Peyer's patch (tissue), 4 donors: ENCODE results near the gene VTI1A. TPM values are rescaled to one million over a fixed set of nuclear protein-coding genes. Genes with fewer than 3 reads are reported as not detected.

Source experiments
- DNase-seq, 3 donors: peaks; one replicate each; pipeline ENCODE4 v3.0.0-alpha.2; 2017 to 2019
- H3K27ac ChIP-seq, 4 donors: fragments of 200-600 bp; sonication (generic); one replicate each; pipeline ENCODE4 v1.5.1; 2016 to 2019
- H3K27me3 ChIP-seq, 2 donors: fragments of 200-600 bp; sonication (generic); one replicate each; pipeline ENCODE4 v1.5.1; 2019
- H3K36me3 ChIP-seq, 3 donors: fragments of 200-600 bp; sonication (generic); one replicate each; pipeline ENCODE4 v1.5.1; 2016 to 2019
- H3K4me1 ChIP-seq, 4 donors: fragments of 200-600 bp; sonication (generic); one replicate each; pipeline ENCODE4 v1.5.1; 2016 to 2019
- H3K4me3 ChIP-seq, 4 donors: fragments of 200-600 bp; sonication (generic); 1 replicate in 3 of 4; 2 replicates in 1 of 4; pipeline ENCODE4 v1.5.1; 2016 to 2019; ENCODE audit warnings: mild to moderate bottlenecking in 1 of 4
- H3K9me3 ChIP-seq, 4 donors: fragments of 200-600 bp; sonication (generic); one replicate each; pipeline ENCODE4 v1.5.1; 2016 to 2019; ENCODE audit warnings: mild to moderate bottlenecking in 1 of 4
- CTCF ChIP-seq, 6 experiments: fragments of 450-650 bp in 4 of 6; fragments of 200-600 bp in 2 of 6; sonication (generic) in 1 of 6; IDR thresholded peaks; one replicate each; pipeline ENCODE4 v1.5.1; 2017 to 2019; ENCODE audit warnings: antibody characterized with exemption in 6 of 6, mild to moderate bottlenecking in 3 of 6, moderate library complexity in 1 of 6
- POLR2A ChIP-seq, 2 donors: fragments of 450-650 bp; IDR thresholded peaks; one replicate each; pipeline ENCODE4 v1.5.1; 2017; ENCODE audit warnings: antibody characterized with exemption in 2 of 2, mild to moderate bottlenecking in 2 of 2, moderate library complexity in 2 of 2
- total RNA-seq, 4 donors: library from RNA; depleted of rRNA; stranded (reverse); fragments of >200 nt; gene quantifications; one replicate each; pipeline ENCODE4 v1.1.0, GENCODE V29; 2016

Gene VTI1A
- total RNA-seq, 4 donors from 2014 or later = 97.2 to 710 (median 170) TPM

DNA sequence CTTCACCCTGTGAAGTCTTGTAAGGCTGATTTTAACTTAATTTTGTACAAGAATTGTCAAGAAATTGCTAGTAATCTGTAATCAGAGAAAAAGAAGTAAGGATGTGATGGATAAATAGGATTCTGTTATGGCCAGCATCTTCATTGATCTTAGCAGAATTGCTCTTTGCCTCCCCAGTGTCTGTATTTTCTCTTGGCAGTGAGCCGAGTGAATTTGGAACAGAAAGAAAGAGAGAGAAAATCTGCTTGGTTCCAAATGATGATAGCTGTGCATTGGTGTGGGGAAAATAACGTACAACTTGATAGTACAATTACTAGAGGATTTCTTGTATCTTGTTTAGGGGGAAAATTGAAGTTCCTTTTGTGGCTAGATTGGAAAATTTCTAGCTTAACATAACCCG, 34.6 kb downstream of the VTI1A start:
- no peaks in the 10 kb centered on the region for H3K27me3 ChIP-seq
- no peak overlapping the region for H3K4me3 ChIP-seq
- no peaks in the 10 kb centered on the region for H3K9me3 ChIP-seq
- H3K4me1 ChIP-seq = no peaks in the 10 kb centered on the region
- no peak overlapping the region for H3K27ac ChIP-seq
- no peak for DNase-seq
- TF ChIP-seq CTCF (IDR thresholded peaks at IDR 0.05) = no peak
- no peak for TF ChIP-seq POLR2A (IDR thresholded peaks at IDR 0.05)
- H3K36me3 ChIP-seq = no peaks in the 10 kb centered on the region

- Histone ChIP-seq H3K4me1 (no peaks in the 10 kb centered on the region), H3K36me3 (no peaks in the 10 kb centered on the region), H3K27ac (no peak overlapping the region), H3K4me3 (no peak overlapping the region), H3K27me3 (no peaks in the 10 kb centered on the region), H3K9me3 (no peaks in the 10 kb centered on the region)
- TF ChIP-seq POLR2A (IDR thresholded peaks at IDR 0.05) (no peak), CTCF (IDR thresholded peaks at IDR 0.05) (no peak)
- DNase-seq = no peak
Observed at GRCh38 chr10:112484399-112484798, 37.4 kb downstream of the VTI1A start.

GRCh38 chr10:112487964-112488363, 40.9 kb downstream of the VTI1A start:
- peaks cover 0 to 9% (median 0%) of the 10 kb centered on the region in 4 donors for H3K4me1 ChIP-seq
- no peak for DNase-seq
- H3K27ac ChIP-seq = no peak overlapping the region
- TF ChIP-seq CTCF (IDR thresholded peaks at IDR 0.05) (no peak), POLR2A (IDR thresholded peaks at IDR 0.05) (no peak)
- no peaks in the 10 kb centered on the region for H3K9me3 ChIP-seq
- H3K4me3 ChIP-seq = no peak overlapping the region
- no peaks in the 10 kb centered on the region for H3K27me3 ChIP-seq
- no peaks in the 10 kb centered on the region for H3K36me3 ChIP-seq

DNA sequence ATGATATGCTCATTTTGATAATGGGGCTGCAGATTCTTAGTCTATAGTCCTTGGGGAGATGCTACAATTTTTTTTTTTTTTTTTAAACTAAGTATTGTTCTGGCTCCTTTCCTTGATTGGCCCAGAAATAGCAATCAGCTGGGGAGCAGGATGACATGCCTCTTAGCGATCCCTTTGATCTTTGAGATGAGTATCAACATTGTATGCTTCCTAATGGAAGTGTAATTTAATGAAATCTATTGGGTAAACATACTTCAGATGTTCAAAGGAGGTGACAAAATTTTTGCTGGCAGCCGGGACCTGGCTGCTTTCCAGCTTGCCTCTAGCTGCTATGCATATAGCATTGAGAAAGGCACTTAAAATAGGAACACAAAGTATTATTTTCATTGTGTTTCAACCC, 43.5 kb downstream of the VTI1A start:
- Histone ChIP-seq H3K27ac (no peak overlapping the region), H3K27me3 (no peaks in the 10 kb centered on the region), H3K9me3 (no peaks in the 10 kb centered on the region), H3K4me1 (peaks cover 0 to 9% (median 0%) of the 10 kb centered on the region in 4 donors), H3K36me3 (no peaks in the 10 kb centered on the region), H3K4me3 (no peak overlapping the region)
- TF ChIP-seq POLR2A (IDR thresholded peaks at IDR 0.05) (no peak), CTCF (IDR thresholded peaks at IDR 0.05) (no peak)
- DNase-seq = no peak

DNA sequence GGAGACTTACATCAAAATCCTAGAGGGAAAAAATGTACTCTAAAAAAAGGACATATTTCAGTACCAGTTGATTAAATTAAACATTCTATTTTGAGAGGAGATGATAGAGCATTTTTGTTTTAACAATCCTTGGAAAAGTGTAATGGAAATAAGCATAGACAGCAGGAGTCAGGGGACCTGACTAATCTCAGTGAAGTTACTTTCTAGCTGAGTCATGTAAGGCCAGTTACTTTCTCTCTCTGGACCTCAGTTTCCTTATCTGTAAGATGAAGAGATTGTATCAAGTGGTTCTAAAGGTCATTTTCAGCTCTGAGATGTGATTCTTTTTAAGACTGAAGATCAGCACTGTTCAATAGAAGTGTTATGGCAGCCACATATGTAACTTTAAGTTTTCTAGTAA, 44.1 kb downstream of the VTI1A start:
- H3K9me3 ChIP-seq = no peaks in the 10 kb centered on the region
- peaks cover 0 to 9% (median 0%) of the 10 kb centered on the region in 4 donors for H3K4me1 ChIP-seq
- no peak overlapping the region for H3K4me3 ChIP-seq
- no peaks in the 10 kb centered on the region for H3K36me3 ChIP-seq
- no peak overlapping the region for H3K27ac ChIP-seq
- DNase-seq = no peak
- H3K27me3 ChIP-seq = no peaks in the 10 kb centered on the region
- TF ChIP-seq CTCF (IDR thresholded peaks at IDR 0.05) = no peak
- no peak for TF ChIP-seq POLR2A (IDR thresholded peaks at IDR 0.05)

DNA sequence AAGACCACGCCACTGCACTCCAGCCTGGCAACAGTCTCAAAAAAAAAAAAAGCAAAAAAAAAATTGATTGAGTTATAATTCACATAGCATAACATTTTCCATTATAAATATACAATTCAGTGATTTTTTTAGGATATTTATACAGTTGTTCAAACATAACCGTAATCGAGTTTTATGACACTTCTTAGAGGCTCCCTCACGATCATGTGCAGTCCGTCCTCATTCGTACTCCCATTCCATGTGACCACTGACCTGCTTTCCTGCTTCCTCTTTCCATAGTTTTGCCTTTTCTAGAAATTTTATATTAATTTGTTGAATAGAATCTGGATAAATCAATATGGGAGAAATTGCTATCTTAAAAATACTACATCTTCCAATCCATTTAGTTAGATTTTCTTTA, 45.7 kb downstream of the VTI1A start:
- TF ChIP-seq POLR2A (IDR thresholded peaks at IDR 0.05) (no peak), CTCF (IDR thresholded peaks at IDR 0.05) (no peak)
- no peak for DNase-seq
- no peaks in the 10 kb centered on the region for H3K9me3 ChIP-seq
- no peak overlapping the region for H3K27ac ChIP-seq
- peaks cover 0 to 9% (median 0%) of the 10 kb centered on the region in 4 donors for H3K4me1 ChIP-seq
- H3K27me3 ChIP-seq = no peaks in the 10 kb centered on the region
- H3K36me3 ChIP-seq = no peaks in the 10 kb centered on the region
- H3K4me3 ChIP-seq = no peak overlapping the region
